Osteocyte (in vitro differentiated cells): ENCODE data around the gene ZMYM1. TPM values are rescaled to one million over a fixed set of nuclear protein-coding genes. Genes with fewer than 3 reads are reported as not detected.
A peak's percentile ranks its signal among the peaks of the same experiment; 100 is the strongest.

Experiments used
- DNase-seq: peaks from one replicate; pipeline ENCODE4 v3.0.0; 2021; ENCODE audit warnings: mixed read lengths; ENCODE audit not compliant: unreplicated experiment; ENCODE audit errors: extremely low spot score
- H3K27ac Mint-ChIP-seq: one replicate; pipeline ENCODE4 v1.8.0; 2021; ENCODE audit warnings: mild to moderate bottlenecking, mixed read lengths; ENCODE audit not compliant: unreplicated experiment
- H3K27me3 Mint-ChIP-seq: one replicate; pipeline ENCODE4 v1.8.0; 2021; ENCODE audit warnings: mixed read lengths; ENCODE audit not compliant: unreplicated experiment
- H3K36me3 Mint-ChIP-seq: one replicate; pipeline ENCODE4 v1.8.0; 2021; ENCODE audit warnings: mixed read lengths; ENCODE audit not compliant: unreplicated experiment
- H3K4me1 Mint-ChIP-seq: one replicate; pipeline ENCODE4 v1.8.0; 2021; ENCODE audit warnings: mixed read lengths; ENCODE audit not compliant: unreplicated experiment
- H3K4me3 Mint-ChIP-seq: one replicate; pipeline ENCODE4 v1.8.0; 2021; ENCODE audit warnings: mild to moderate bottlenecking, moderate library complexity, mixed read lengths; ENCODE audit not compliant: unreplicated experiment
- H3K9me3 Mint-ChIP-seq: one replicate; pipeline ENCODE4 v1.8.0; 2021; ENCODE audit warnings: mixed read lengths; ENCODE audit not compliant: unreplicated experiment
- CTCF ChIP-seq: fragments of 200-600 bp; sonication (generic); IDR thresholded peaks from 2 replicates; pipeline ENCODE4 v1.5.0; 2021; ENCODE audit warnings: antibody characterized with exemption, mild to moderate bottlenecking, moderate library complexity
- total RNA-seq: library from RNA; stranded (reverse); gene quantifications from 2 replicates; pipeline ENCODE4 v1.2.1, GENCODE V29; 2021

The ZMYM1 gene
- total RNA-seq, 1 donor from 2014 or later = 17.2 TPM

GRCh38 chr1:35080171-35080854 lies 1.1 kb downstream of the ZMYM1 start:
- H3K9me3 Mint-ChIP-seq = peaks cover 5% of the 10 kb centered on the region
- peak overlapping the region; percentile 98 for H3K4me3 Mint-ChIP-seq
- peaks cover 22% of the 10 kb centered on the region for H3K4me1 Mint-ChIP-seq
- H3K27ac Mint-ChIP-seq = peak overlapping the region; percentile 98
- peaks cover 14% of the 10 kb centered on the region for H3K36me3 Mint-ChIP-seq
- peaks cover 2% of the 10 kb centered on the region for H3K27me3 Mint-ChIP-seq
- no peak for DNase-seq
- TF ChIP-seq CTCF = no peak

GRCh38 chr1:35085421-35085820 lies 6.2 kb downstream of the ZMYM1 start:
- Mint-ChIP-seq H3K9me3 (peaks cover 5% of the 10 kb centered on the region), H3K27me3 (no peaks in the 10 kb centered on the region), H3K4me3 (no peak overlapping the region), H3K4me1 (peaks cover 9% of the 10 kb centered on the region), H3K27ac (no peak overlapping the region), H3K36me3 (peaks cover 14% of the 10 kb centered on the region)
- DNase-seq = no peak
- TF ChIP-seq CTCF = no peak

- H3K4me3 Mint-ChIP-seq = no peak overlapping the region
- peaks cover 6% of the 10 kb centered on the region for H3K4me1 Mint-ChIP-seq
- H3K27ac Mint-ChIP-seq = no peak overlapping the region
- H3K9me3 Mint-ChIP-seq = no peaks in the 10 kb centered on the region
- H3K36me3 Mint-ChIP-seq = peaks cover 26% of the 10 kb centered on the region
- no peak for DNase-seq
- no peaks in the 10 kb centered on the region for H3K27me3 Mint-ChIP-seq
- TF ChIP-seq CTCF = no peak
These were observed 18.0 kb downstream of the ZMYM1 start for GRCh38 chr1:35097224-35097623.

DNA sequence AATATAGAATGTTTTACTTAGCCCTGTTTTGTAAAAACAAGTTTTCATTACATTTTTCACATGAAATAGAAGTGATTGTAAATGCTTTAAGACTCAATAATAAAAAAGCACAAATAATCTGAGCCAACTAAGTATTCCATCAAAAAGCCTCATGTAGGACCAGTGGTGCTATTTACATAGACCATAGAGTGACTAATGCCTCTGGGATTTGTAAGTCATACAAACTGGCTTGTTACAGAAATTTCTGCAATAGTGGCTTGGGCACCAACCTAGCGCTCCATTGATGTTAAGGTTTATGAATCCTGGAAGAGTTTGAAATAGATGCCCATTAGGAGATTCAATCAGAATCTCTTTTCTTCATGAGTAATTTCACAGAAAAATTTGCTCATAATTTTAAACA lies 31.9 kb downstream of the ZMYM1 start:
- TF ChIP-seq CTCF = no peak
- Mint-ChIP-seq H3K36me3 (peaks cover 11% of the 10 kb centered on the region), H3K27ac (no peak overlapping the region), H3K4me1 (peaks cover 29% of the 10 kb centered on the region), H3K27me3 (no peaks in the 10 kb centered on the region), H3K9me3 (no peaks in the 10 kb centered on the region), H3K4me3 (no peak overlapping the region)
- DNase-seq = no peak

GRCh38 chr1:35112668-35113067 lies 33.5 kb downstream of the ZMYM1 start:
- Mint-ChIP-seq H3K4me3 (no peak overlapping the region), H3K4me1 (peaks cover 31% of the 10 kb centered on the region), H3K27me3 (no peaks in the 10 kb centered on the region), H3K27ac (no peak overlapping the region), H3K36me3 (peaks cover 11% of the 10 kb centered on the region), H3K9me3 (no peaks in the 10 kb centered on the region)
- peak; percentile 41 for TF ChIP-seq CTCF
- no peak for DNase-seq
